ENCODE results near the gene TRIP10.
A peak's percentile ranks its signal among the peaks of the same experiment; 100 is the strongest.
"Not testable (repeated sequence)": the region's sequence is repeated elsewhere in the genome, so short reads cannot be mapped to it uniquely, and the experiment has no call there.

Gene TRIP10

DNA sequence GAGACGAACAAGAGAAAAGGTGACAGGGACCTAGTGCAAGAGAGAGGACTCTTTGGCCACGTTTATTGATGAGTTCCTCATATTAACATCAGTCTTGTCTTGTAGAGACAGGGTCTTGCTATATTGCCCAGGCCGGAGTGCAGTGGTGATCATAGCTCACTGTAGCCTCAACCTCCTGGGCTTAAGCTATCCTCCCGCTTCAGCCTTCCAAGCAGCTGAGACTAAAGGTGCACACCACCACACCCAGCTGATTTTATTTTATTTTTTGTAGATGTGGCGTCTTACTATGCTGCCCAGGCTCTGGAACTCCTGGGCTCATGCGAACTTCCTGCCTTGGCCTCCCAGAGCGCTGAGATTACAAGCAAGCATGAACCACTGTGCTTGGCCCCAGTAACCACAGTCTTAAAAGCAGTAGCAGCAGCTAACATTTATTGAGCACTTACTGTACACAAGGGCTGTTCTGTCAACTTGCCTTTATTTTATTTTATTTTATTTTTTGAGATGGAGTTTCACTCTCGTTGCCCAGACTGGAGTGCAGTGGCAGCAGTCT lies 28.8 kb downstream of the TRIP10 start:
- peak; percentile 8 for DNase-seq (ENCODE audit: low spot score)

DNA sequence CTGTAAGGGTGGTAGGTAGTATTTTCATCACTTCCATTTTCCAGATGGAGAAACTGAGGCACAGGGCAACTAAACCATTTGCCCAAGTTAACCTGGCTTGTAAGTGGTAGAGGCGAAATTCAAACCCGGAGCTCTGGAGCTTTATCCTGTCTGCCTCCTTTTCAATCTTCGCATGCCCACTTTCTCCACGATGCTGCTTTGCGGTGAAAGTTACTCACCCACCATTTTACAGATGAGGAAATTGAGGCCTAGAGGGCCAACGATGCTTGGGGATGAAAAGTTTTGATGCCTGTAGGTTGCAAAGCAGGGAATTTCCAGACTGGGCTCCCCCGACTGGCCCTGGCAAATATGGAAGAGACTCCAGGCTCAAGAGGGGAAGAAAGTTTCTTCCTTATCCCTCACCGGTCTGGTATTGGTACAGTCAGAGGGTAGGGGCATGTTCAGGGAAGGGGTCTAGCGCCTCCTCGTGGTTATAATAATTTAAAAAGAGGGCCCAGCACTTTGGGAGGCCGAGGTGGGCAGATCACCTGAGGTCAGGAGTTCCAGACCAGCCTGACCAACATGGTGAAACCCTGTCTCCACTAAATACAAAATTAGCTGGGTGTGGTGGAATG lies 29.6 kb downstream of the TRIP10 start:
- DNase-seq (ENCODE audit: low spot score), result peak; percentile 21

DNA sequence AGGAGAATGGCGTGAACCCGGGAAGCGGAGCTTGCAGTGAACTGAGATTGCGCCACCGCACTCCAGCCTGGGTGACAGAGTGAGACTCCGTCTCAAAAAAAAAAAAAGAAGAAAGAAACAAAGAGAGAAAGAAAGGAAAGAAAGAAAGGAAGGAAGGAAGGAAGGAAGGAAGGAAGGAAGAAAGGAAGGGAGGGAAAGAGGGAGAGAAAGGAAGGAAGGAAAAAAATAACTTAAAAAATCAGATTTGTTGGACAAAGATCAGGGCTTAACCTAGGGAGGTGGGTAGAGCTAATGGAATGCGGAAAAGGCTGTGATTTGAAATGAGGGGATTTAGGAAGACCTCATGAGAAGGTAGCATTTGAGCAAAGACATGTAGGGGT lies 32.2 kb downstream of the TRIP10 start:
- DNase-seq (ENCODE audit: low spot score), result not testable (repeated sequence)

DNA sequence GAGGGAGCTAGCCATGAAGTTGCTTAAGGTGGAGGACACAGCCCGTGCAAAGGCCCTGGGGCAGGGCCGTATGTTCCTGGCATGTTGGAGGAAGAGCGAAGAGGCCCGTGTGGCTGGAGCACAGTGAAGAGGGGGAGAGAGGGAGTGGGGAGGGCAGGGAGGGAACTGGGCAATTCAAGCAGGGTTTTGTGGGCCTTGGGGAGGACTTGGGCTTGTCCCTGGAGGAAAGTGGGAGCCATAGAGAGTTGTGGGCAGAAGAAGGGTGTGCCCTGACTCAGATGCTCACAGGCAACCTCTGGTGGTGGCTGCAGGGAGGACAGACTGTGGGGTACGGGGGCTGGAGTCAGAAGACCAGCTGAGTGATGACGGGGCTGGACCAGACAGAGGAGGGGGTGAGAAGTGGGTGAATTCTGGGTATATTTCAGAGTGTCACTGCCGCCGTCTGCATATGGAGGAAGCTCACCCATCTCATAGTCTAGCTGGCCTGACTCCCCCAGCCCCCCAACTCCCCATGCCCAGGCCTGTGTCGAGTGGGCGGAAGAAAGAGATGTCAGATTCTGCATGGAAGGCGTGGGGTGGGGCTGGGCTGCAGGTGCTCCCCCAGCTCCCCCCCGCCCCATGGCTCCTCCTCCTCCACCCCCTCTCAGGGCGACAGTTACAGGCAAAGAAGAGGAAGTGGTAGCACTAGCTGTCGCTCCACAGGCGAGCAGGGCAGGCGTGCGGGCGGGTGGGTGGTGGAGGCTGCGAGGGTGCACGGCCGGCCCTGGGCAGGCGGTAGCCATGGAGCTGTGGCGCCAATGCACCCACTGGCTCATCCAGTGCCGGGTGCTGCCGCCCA lies 32.8 kb downstream of the TRIP10 start, which contains the start of gene VAV1:
Gene VAV1 (plus strand): TSS at position 681 of the 838 bp plus-strand sequence. CDS start 100 bp downstream, at position 781.
- peak; percentile 86 for DNase-seq (ENCODE audit: low spot score)

DNA sequence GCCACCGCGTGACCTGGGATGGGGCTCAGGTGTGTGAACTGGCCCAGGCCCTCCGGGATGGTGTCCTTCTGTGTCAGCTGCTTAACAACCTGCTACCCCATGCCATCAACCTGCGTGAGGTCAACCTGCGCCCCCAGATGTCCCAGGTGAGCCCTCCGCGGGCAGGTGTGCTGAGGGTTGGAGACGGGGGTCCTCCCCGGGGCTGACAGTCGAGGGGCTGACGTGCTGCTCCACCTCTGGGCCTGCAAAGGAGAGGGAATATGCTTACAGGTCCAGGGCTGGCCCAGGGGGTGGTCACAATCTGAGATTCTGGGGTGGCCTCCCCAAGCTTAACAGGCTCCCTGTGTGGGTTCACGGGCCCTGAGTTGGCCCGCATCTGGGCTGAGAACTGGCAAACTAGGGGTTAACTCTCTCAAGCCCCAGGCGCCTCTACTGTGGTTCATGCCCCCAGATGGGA lies 33.4 kb downstream of the TRIP10 start:
- no peak for DNase-seq (ENCODE audit: low spot score)

DNA sequence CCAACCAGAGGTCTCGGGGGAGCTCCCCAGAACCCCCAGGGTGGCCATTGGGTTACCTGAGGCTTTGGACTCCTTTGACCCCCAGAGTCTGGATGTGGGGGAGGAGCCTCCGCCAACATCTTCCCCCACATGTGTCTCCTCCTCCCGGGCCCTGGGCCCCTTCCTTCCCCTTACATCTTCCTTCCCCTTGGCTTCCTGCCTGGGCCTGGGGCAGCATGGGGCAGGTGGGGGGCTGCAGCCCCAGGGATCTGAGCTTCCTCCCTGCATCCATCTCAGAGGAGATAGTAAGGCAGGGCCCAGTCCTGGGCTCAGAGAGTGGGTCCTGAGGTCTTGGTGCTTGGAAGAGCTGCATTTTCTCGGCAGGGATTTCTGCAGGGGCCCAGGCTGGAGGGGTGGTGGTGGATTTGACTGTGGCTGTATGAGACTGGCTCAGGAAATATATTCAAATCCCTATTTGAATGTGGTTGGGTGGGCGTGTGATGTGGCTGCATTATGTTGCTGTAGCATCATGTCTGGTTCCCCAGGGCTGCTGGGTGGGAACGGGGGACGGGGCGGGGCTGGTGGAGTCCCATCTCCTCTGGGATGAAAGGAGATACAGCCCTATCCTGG lies 33.9 kb downstream of the TRIP10 start:
- DNase-seq (ENCODE audit: low spot score), result peak; percentile 62

DNA sequence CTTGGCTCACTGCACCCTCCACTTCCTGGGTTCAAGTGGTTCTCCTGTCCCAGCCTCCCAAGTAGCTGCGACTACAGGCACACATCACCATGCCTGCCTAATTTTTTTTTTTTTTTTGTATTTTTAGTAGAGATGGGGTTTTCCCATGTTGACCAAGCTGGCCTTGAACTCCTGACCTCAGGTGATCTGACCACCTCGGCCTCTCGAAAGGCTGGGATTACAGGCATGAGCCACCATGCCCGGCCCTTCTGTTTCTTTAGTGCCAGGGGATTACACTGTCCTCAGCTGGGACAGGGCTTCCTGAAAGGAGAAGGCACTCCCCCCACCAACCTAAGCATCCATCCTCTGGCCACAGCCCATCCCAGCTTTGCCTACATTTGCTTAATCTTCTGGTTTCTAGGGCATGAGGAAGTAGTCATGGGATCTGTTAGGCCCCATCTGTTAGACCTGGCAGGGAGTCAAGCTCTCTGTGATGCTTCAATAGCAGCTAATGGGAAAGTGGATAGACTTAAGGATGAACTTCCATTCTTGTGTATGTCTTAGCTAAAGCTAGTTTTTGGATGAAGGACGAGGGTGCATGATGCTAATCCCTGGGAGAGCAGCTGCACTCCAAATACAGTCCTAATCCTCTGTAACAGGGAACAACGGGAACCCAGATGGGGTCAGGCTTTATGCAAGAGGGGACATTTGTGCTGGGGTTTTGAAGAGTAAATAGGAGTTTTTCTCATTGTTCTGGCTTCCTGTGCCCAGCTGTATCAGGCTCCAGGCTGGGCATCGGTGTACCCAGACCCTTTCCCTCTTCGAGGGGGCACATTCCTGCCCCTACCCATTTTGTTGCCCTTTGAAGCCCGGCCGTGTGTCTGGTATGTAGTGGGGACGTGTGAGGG lies 35.6 kb downstream of the TRIP10 start:
- DNase-seq (ENCODE audit: low spot score), result no peak

DNA sequence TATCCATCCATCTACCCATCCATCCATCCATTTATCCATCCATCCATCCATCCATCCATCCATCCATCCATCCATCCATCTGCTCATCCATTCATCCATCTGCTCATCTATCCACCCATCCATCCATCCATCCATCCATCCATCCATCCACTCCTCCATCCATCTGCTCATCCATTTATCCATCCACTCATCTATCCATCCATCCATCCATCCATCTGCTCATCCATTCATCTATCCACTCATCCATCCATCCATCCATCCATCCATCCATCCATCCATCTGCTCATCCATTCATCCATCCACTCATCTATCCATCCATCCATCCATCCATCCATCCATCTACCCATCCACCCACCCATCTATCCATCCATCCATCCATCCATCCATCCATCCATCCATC lies 36.6 kb downstream of the TRIP10 start:
- not testable (repeated sequence) for DNase-seq (ENCODE audit: low spot score)

DNA sequence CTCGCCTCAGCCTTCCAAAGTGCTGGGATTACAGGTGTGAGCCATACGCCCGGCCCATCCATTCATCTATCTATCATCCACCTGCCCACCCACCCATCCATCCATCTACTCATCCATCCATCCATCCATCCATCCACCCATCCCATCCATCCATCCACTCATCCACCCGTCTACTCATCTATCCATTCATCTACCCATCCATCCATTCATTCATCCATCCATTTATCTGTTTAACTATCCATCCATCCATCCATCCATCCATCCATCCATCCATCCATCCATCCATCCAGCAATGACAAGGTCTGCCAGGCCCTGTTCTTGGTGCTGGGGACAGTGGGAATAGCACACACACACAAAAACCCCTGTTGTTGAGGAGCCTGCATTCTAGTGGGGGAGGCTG lies 37.5 kb downstream of the TRIP10 start:
- no peak for DNase-seq (ENCODE audit: low spot score)

DNA sequence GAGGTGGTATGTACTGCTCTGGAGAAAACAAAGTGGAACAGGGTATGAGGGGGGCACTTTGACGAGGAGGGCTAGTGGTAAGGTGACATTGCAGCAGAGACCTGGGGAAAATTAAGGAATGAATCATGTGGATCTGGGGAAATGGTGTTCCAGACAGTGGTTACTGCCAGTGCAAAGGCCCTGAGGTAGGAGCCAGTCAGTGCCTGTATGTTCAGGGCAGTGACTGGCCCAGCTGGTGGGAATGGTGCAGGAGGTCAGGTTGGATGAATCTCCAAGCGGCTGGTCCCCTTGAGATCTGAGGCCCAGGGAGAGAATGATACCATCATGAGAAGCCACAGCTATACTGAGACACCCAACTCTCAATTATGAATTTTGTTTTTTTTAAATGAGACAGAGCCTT lies 38.0 kb downstream of the TRIP10 start:
- DNase-seq (ENCODE audit: low spot score), result no peak

DNA sequence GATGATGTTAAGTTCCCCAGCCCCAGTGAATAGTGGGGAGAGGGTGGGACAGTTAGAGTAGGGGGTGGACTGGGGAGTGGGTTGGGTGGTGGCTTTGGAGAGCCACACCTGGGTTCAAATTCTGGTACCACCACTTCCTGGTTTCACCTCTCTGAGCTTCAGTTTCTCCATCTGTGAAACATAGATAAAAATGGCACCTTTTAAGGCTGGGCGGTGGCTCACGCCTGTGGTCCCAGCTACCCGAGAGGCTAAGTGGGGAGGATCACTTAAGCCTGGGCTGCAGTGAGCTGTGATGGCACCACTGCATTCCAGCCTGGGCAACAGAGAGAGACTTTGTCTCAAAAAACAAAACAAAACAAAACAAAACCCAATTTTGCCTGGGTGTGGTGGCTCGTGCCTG lies 38.9 kb downstream of the TRIP10 start:
- no peak for DNase-seq (ENCODE audit: low spot score)

DNA sequence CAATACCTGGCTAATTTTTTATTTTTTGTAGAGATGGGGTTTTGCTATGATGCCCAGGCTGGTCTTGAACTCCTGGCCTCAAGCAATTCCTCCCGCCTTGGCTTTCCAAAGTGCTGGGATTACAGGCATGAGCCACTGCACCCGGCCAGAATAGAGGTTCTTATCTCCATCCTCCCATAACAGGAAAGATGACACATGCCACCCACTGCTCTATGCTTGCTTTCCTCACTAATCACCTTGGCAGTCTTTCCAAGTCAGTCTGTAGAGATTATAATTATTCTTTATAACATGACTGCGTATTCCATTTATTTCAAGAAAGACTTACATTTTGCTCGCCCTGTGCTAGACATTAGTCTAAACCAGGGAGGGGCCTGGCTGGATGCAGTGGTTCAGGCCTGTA lies 39.7 kb downstream of the TRIP10 start:
- DNase-seq (ENCODE audit: low spot score), result no peak

DNA sequence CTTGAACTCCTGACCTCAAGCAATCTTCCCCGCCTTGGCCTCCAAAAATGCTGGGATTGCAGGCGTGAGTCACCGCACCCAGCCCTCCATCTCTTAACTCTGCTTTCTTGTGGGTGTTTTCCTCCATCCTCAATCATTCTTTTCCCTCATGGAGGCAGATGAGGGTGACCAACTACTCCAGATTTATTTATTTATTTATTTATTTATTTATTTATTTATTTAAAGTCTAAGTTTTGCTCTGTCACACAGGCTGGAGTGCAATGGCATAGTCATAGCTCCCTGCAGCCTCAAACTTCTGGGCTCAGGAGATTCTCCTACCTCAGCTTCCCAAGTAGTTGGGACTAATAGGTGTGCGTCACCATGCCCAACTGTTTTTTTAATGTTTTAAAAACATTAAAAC lies 47.9 kb downstream of the TRIP10 start:
- no peak for DNase-seq (ENCODE audit: low spot score)

DNA sequence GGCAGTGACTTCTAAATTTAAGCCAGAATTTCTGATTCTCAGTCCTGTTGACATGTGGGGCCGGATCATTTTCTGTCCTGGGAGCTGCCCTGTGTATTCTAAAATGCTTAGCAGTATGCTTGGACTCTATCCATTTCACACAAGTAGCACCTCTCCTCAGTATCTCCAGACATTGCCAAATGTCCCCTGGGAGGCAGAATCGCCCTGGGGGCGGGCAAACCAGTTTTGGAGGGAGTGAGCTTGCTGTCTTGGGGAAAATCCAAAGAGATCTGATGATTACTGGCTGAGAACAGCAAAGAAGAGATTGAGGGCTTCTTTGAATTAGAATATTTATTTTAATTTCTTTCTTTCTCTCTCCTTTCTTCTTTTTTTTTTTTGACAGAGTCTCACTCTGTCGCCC lies 49.4 kb downstream of the TRIP10 start:
- no peak for DNase-seq (ENCODE audit: low spot score)

DNA sequence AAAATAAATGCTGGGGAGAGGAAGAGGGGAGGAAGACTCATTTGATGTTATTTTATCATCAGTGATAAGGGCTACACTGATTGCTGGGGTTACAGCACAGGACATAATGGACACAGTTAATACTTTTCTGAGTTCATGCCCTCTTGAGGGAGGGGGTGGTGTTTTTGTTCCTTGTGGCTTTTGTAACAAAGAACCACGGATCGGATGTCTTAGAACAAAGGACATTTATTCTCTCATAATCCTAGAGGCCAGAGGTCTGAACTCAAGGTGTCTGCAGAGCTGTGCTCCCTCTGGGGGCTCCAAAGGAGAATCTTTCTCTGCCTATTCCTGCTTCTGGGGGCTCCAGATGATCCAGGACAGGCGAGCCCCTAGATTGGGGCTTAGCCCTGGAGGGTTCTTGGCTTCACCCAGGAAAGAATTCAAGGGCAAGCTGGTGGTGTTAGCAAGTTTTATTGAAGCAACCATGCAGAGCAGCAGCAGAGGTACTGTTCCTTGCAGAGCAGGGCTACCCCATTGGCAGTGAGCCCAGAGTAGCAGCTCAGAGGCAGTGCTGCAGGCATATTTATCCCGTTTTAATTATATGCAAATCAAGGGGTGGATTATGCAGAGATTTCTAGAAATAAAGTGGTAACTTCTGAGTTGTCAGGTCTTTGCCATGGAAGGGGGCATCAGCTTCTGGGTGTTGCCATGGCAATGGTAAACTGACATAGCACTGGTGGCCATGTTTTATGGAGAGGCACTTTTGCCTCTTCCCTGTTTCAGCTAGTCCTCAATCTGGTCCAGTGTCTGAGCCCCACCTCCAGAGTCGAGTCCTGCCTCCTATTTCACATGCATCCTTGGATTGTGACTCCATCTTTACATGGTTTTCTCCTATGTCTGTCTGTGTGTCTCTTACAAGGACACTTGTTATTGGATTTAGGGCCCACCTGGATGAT lies 51.0 kb downstream of the TRIP10 start:
- DNase-seq (ENCODE audit: low spot score), result no peak

DNA sequence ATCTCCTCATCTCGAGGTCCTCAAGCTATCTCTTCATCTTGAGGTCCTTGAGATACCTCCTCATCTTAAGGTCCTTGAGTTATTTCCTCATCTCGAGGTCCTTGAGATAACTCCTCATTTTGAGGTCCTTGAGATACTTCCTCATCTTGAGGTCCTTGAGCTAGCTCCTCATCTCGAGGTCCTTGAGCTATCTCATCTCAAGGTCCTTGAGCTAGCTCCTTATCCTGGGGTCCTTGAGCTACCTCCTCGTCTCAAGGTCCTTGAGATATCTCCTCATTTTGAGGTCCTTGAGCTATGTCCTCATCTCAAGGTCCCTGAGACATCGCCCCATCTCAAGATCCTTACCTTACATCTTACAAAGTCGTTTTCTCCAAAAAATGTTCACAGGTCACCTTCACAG lies 51.8 kb downstream of the TRIP10 start:
- no peak for DNase-seq (ENCODE audit: low spot score)

DNA sequence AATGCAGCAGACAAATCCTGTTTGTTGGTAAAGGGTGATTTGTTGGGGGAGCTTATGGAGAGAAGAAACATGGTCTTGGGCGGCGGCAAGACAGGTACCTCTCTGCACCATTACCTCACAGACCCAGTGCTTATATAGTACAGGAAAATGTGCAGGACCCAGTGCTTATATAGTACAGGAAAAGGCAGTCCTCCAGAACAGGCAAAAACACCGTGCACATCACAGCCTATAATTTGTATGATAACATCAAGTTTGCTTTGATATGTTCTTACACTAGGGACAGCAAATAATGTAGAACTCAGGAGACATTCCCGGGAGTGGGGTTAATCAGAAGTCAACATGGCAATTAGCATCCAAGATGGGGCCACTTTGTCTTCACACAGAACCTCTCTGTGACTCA lies 53.9 kb downstream of the TRIP10 start:
- DNase-seq (ENCODE audit: low spot score), result no peak

DNA sequence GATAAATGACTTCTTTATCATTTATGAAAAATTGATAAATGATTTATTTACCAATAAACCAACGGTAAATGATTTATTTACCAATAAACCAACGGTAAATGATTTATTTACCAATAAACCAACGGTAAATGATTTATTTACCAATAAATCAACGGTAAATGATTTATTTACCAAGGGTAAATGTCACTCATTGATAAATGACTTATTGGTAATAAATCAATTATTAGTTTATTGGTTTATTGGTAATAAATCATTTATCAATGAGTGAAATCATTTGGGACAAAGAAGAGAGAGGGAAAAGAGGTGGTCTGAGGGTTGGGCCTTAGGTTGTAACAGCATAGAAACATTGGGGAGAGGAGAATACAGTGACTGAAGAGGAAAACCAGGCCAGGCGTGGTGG lies 54.5 kb downstream of the TRIP10 start:
- no peak for DNase-seq (ENCODE audit: low spot score)

DNA sequence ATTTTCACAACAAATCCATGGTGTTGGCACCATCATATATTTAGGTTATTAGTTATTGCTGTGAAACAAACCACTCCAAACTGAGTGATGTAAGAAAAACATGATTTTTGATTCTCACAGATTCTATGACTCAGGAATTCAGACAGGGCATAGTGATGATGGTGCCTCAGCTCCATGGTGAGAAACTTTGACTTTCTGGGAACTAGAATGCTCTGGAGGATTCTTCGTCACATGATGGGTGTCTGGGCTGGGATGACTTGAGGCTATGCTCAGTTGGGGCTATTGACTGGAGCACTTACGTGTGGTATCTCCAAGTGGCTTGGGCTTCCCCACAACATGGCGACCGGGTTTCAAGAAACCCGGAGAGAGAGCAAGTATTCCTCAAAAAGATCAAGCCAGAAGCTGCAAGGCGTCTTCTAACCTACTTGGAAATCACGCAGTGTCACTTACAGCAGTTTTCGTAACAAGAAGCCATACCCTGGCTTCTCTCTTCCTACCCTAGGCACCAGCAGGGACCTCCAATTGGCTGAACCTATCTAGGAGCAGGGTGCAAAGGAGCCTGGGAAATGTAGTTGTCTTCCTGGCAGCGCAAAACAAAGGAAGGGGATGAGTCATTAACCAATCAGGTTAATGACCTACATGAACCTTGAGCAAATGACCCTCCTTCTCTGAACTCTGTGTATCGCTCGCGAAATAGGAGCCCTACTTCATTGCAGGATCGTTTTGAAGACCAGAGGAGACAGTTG lies 55.4 kb downstream of the TRIP10 start:
- no peak for DNase-seq (ENCODE audit: low spot score)

DNA sequence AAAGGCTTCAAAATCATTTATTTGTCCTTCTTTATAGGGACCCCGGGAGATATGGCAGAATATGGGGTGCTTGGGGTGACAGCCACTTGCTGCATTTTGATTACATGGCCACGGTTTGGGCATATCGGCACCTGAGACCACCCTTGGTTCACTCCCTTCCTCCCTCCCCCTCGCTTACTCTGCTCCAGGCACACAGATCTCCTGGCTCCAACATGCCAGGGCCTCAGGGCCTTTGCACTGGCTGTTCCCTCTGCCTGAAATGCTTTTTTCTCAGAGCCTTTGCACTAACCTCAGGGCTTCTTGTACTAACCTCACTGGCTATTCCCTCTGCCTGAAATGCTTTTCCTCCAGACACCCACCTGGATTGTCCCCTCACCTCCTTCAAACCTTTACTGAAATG lies 56.8 kb downstream of the TRIP10 start:
- DNase-seq (ENCODE audit: low spot score), result no peak

Measured in activated CD4-positive, alpha-beta T cell treated with anti-CD3 and anti-CD28 coated beads, Interleukin-2, Interleukin-4, amounts not matched to agents 100 ng/mL and 50 ng/mL, durations not matched to agents 16 hours and 8 hours (primary cell).